GM18508 (cell line): ENCODE results near the gene RND1.
"Not testable (repeated sequence)": the region's sequence is repeated elsewhere in the genome, so short reads cannot be mapped to it uniquely, and the experiment has no call there.

Experiments used
- ATAC-seq: cut with Tn5 transposase; IDR thresholded peaks from one replicate; pipeline ENCODE4 v1.9.1; 2021; ENCODE audit warnings: moderate number of reproducible peaks; ENCODE audit not compliant: insufficient read depth, unreplicated experiment

The RND1 gene

DNA sequence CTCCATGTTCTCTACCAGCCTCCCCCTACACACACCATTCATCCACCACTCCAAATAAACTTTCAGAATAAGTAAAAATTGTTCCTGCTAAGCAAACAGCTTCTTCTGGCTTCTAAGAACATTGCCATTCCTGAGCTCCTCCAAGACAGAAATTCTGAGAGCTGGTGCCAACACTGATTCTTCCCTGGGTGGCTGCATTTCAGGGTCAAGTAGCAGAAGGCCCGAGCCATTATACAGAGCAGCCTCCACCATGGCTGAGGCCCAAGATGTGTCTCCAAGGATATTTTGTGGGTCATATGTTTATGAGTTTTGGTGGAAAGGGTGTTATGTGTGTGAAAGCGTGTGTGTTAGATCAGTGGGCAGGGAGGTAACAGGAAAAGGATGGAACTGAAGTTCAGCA is 3.5 kb upstream of the RND1 start:
- no peak for ATAC-seq

DNA sequence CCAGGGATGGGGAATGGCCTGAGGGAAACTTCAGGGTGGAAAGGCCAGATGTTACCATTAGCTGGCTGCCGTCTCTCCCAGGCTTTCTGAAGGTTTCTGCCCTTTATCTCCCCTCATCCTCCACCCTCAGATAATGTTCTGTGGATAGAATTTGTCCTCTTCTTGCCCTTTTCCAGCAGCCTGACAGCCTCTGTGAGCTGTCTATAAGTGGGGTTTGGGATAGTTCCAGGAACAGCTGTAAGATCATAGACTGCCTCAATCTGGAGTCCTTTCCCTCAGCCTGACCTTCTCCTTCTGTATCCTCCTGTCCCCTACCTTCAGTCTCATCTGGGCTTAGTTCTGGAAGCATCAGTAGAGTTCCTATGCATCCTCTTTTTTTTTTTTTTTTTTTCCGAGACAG is 2.8 kb upstream of the RND1 start:
- ATAC-seq = no peak

DNA sequence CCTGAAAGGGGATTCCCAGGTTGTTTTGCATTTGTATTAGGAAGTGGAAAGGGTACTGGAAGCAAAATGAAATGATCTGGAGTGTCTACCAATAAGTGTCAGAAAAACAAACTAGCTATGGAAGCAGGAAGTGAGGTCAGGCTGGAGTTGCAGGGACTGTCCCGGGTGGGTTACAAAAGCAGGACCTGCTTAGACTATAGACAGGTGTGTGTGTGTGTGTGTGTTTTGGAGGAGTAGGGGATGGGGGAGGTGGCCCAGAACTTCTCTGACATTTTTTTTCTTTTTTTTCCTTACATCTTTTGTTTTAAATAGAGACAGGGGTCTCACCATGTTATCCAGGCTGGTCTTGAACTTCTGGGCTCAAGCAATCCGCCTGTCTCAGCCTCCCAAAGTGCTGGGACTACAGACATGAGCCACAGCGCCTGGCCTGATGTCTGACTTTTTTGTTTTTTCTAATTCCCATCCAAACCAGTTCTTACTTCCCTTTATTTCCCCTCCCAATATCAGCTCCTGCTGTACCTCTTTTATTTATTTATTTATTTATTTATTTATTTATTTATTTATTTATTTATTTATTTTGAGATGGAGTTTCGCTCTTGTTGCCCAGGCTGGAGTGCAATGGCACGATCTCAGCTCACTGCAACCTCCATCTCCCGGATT is 512 bp upstream of the RND1 start:
- no peak for ATAC-seq

GRCh38 chr12:48863291-48863690 is 2.4 kb downstream of the RND1 start:
- ATAC-seq = no peak

DNA sequence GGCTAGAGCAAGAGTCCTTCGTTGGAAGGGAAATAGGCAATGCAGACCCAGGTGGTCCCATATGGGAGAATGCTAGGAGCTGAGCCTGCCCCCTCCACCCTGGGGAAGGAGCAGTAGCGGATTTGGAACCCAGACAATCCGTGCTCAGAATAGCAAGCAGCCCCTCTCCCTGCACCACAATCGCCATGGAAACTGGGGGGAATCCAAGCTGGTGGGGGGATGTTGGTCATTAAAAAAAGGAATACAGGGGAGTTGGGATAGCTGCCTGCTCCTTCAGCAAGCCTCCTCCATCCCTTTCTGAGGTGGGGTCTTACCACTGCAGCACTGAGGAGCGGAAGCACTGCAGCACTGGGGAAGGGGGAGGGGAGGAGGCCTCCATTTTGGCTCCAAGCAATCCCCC is 2.9 kb downstream of the RND1 start:
- no peak for ATAC-seq

GRCh38 chr12:48861111-48861510 is 4.6 kb downstream of the RND1 start:
- no peak for ATAC-seq

DNA sequence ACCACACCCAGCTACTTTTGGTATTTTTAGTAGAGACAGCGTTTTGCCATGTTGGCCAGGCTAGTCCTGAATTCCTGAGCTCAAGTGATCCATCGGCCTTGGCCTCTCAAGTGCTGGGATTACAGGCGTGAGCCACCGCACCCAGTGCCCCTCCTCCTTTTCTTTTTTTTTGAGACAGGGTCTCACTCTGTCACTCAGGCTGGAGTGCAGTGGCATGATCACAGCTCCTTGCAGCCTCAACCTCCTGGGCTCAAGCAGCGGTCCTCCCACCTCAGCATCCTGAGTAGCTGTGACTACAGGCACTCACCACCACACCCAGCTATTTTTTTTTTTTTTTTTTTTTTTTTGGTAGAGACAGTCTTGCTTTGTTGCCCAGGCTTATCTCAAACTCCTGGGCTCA is 5.4 kb downstream of the RND1 start:
- not testable (repeated sequence) for ATAC-seq

DNA sequence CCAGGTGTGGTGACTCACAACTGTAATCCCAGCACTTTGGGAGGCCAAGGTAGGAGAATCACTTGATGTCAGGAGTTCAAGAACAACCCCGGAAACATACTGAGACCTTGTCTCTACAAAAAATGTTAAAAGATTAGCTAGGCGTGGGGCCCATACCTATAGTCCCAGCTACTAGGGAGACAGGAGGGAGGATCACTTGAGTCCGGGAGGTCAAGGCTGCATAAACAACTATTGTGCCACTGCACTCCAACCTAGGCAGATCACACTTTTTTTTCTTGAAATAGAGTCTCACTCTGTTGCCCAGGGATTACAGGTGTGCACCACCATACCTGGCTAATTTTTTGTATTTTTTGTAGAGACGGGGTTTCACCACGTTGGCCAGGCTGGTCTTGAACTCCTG is 6.1 kb downstream of the RND1 start:
- no peak for ATAC-seq

DNA sequence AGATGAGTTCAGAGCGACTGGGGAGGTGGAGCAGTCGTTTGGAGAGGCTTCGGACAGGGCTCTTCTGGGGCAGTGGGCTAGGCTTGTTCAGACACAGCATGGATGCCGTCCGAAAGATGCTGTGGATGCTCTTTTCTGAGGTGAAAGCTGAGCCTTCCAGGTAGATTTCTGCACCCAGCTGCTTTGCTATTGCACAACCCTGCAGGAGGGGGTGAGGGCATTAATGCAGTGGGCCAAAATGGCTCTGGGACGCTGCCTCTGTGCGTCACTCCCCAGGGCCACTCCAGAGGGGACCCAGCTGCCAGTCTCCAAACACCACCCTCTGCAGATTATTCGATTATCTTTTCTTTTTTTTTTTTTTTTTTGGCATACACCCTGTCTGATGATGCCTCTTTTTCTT is 7.6 kb downstream of the RND1 start:
- ATAC-seq = no peak

- no peak for ATAC-seq
Measured at GRCh38 chr12:48857278-48857994, 8.2 kb downstream of the RND1 start.

- ATAC-seq = no peak
Measured at GRCh38 chr12:48856379-48856778, 9.3 kb downstream of the RND1 start.

DNA sequence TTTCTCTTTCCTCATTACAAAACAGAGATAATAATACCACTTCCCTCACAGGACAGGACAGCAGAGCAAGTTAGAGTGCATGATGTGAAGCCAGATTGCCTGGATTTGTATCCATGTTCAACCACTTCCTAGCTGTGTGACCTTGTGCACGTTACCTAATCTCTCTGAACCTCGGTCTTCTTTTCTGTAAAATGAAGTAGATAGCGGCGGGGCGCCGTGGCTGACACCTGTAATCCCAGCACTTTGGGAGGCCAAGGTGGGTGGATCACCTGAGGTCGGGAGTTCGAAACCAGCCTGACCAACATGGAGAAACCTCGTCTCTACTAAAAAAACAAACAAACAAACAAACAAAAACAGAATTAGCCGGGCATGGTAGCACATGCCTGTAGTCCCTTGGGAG is 10.7 kb downstream of the RND1 start:
- ATAC-seq = not testable (repeated sequence)

DNA sequence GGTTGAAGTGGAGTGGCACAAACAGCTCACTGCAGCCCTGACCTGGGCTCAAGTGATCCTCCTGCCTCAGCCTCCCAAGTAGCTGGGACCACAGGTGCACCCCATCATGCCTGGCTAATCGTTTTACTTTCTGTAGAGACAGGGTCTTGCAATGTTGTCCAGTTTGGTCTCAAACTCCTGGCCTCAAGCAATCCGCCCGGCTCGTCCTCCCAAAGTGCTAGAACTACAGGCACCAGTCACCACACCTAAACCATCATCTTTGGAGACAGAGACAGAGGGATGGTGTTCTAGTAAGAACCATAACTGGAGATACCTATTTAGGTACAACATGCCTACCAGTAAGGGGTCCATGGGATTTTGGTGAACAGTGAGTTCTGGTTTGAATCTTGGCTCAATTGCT is 11.2 kb downstream of the RND1 start:
- no peak for ATAC-seq

DNA sequence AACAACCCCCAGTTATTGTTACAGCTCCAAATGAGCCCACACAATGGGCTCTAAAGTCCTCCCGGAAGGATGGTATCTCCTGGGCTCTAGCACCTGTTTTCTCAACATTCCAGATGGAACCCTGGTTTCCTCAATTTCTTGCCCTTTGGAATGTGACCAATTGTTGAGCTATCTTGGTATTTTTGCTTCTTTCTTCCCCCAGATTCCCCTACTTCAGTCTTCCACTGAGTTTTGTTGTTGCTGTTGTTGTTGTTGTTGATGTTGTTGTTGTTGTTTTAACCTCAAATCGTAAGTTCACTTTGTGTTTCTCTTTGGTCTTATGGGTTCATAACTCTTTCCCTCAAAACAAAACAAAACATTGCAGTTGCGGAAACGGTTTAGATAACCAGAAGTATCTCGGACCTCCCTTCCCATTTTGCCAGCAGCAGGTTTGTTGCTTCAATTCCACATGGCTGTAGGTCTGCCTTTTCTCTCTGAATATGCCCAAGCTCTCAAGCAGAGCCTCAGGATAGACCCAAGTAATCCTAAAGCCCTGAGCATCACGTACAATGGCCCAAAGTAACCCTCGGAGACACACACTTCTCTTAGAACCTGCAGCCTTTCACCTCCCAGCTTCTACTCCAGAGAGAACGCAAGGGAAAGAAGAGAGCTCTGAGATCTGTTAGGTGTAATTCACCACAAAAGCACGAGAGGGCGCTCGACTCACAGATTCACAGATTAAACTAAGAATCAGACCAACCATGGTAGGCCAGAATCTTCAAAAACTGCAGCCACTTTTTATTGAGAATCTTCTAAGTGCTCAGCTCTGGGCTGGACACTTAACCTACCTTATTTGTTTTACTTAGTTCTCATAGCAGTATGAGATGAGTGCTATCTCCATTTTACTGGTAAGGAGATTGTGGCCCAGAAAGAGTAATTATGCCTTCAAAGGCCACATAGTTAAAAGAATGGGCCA is 12.7 kb downstream of the RND1 start:
- no peak for ATAC-seq

DNA sequence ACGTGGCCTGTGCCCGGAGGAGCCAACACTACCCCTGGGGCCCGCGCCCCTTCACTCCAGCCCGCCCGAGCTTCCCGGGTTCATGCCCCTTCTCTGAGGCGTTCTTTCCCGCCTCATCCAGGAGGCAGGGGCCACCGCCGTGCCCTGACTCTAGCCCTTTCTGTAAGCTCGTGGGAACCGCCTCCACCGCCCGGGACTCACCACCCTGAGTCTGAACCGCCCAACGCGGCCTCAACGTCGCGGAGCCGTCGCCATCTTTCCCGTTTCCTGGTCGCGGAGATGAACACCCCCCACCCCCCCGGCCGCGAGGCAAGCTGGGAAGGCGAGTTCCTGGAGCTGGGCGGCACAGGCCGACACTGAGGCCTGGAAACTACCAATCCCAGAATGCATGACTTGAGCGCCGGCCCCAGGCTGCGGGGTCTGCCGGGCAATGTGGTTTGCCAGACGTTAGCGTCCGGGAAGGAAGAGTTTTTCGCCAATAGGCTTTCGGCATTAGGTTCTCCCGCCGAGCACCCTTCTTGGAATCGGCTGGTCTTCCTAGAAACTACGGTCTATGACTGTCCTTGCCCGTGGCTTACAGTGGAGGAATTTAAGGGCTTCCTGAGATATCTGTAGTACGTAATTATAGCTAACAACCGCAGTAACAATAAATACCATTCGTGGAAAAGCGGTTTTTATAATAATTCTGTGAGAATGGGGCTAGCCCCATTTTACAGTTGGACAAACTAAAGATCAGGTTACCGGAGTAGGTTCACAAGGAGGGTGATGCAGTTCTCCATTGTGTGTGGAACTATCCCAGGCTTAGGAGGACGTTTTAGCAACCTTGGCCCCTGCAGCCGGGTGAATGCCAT is 13.6 kb downstream of the RND1 start, which contains the start of gene DDX23:
Gene DDX23 (minus strand): TSS at position 281 of the 851 bp plus-strand sequence. CDS start 6,381 bp downstream, outside the sequence.
- peak; percentile 76 for ATAC-seq

DNA sequence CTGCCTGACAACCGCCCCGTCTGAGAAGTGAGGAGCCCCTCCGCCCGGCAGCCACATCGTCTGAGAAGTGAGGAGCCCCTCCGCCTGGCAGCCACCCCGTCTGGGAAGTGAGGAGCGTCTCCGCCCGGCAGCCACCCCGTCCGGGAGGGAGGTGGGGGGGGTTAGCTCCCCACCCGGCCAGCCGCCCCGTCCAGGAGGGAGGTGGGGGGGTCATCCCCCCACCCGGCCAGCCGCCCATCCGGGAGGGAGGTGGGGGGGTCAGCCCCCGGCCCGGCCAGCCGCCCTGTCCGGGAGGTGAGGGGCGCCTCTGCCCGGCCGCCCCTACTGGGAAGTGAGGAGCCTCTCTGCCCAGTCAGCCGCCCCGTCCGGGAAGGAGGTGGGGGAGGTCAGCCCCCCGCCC is 23.6 kb downstream of the RND1 start:
- not testable (repeated sequence) for ATAC-seq

DNA sequence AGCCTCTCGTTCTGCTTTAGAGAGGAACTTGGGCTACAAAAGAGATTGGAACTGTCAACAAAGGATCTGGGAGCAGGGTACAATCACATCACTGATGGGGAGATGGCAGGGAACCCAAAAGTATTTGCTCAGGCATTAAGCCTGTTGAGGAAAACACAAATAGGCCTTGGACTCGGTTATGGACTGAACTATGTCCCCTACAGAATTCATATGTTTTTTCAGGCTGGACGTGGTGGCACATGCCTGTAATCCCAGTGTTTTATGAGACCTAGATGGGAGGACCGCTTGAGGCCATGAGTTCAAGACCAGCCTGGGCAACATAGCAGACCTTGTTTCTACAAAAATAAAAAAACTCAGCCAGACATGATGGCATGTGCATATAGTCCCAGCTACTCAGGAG is 27.6 kb downstream of the RND1 start:
- ATAC-seq = no peak

GRCh38 chr12:48832321-48833060 is 33.2 kb downstream of the RND1 start:
- ATAC-seq = no peak

DNA sequence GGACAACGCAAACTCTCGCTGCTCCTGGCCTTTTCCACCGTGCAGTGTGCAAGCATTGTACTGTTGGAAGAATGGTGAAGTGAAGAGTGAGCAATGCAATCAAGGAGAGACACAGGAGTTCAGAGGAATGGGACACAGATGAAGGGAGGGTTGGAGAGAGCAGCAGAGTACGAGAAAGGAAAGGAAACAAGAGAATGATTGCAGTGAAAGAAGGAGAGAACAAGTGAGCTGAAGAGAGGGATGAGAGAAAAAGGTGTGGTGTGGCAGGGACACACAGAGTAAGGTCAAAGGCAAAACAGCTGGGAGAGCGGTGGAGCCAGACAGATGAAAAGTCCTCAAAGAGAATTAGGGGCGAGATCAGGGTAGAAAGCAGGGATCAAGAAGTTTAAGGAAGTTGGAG is 34.4 kb downstream of the RND1 start:
- no peak for ATAC-seq
